GM12878 (cell line): ENCODE results near the gene SLC5A6. TPM values are rescaled to one million over a fixed set of nuclear protein-coding genes. Genes with fewer than 3 reads are reported as not detected.

Experiments used
- ATF7 ChIP-seq: fragments of 450-650 bp; IDR thresholded peaks from 2 replicates; pipeline ENCODE4 v1.6.1; 2016; ENCODE audit warnings: low read depth, mild to moderate bottlenecking
- BCLAF1 ChIP-seq: fragments of 450-650 bp; IDR thresholded peaks from 2 replicates; pipeline ENCODE4 v1.6.1; 2017; ENCODE audit warnings: antibody characterized with exemption, mild to moderate bottlenecking, moderate library complexity
- BMI1 ChIP-seq: fragments of 450-650 bp; IDR thresholded peaks from 2 replicates; pipeline ENCODE4 v1.6.1; 2016; ENCODE audit warnings: mild to moderate bottlenecking, moderate library complexity, borderline replicate concordance
- CTCF ChIP-seq, 3 experiments: IDR thresholded peaks in 2 of 3; conservative IDR thresholded peaks in 1 of 3; 2 replicates each; pipeline ENCODE4 v1.5.1; 2011; ENCODE audit warnings: low read depth in 3 of 3, low read length in 3 of 3, mild to moderate bottlenecking in 3 of 3, control low read depth in 2 of 3, moderate library complexity in 2 of 3, inconsistent platforms in 1 of 3, mixed read lengths in 1 of 3; ENCODE audit not compliant: control insufficient read depth in 2 of 3, insufficient read depth in 1 of 3; ENCODE audit errors: extremely low read depth in 1 of 3
- EGR1 ChIP-seq, 2 experiments: IDR thresholded peaks; 1 replicate in 1 of 2; 2 replicates in 1 of 2; pipeline ENCODE4 v1.6.1; 2011 to 2012; ENCODE audit warnings: low read depth in 2 of 2, low read length in 2 of 2, borderline replicate concordance in 1 of 2, mild to moderate bottlenecking in 1 of 2, moderate library complexity in 1 of 2
- EZH2 ChIP-seq: IDR thresholded peaks from 2 replicates; pipeline ENCODE4 v1.6.1; 2012; ENCODE audit warnings: low read depth, mild to moderate bottlenecking, control low read depth, inconsistent platforms, low read length, borderline replicate concordance; ENCODE audit not compliant: control insufficient read depth
- IRF4 ChIP-seq: IDR thresholded peaks from 2 replicates; pipeline ENCODE4 v1.6.1; 2011; ENCODE audit warnings: low read depth, low read length
- KAT2A ChIP-seq: conservative IDR thresholded peaks from 2 replicates; pipeline ENCODE4 v1.6.1; 2011; ENCODE audit warnings: low read depth, low read length; ENCODE audit not compliant: control insufficient read depth
- MAX ChIP-seq: IDR thresholded peaks from 2 replicates; pipeline ENCODE4 v1.6.1; 2012; ENCODE audit warnings: low read depth, low read length, improper control_type of control experiment
- MEF2B ChIP-seq: fragments of 450-650 bp; IDR thresholded peaks from 2 replicates; pipeline ENCODE4 v1.6.1; 2018; ENCODE audit warnings: mild to moderate bottlenecking, moderate library complexity; ENCODE audit not compliant: partially characterized antibody, poor library complexity, severe bottlenecking
- NBN ChIP-seq: fragments of 450-650 bp; IDR thresholded peaks from 2 replicates; pipeline ENCODE4 v1.6.1; 2016
- NFIC ChIP-seq: IDR thresholded peaks from 2 replicates; pipeline ENCODE4 v1.6.1; 2012; ENCODE audit warnings: low read depth, mild to moderate bottlenecking, inconsistent platforms, low read length, moderate library complexity
- PAX8 ChIP-seq: fragments of 450-650 bp; IDR thresholded peaks from 2 replicates; pipeline ENCODE4 v1.6.1; 2017; ENCODE audit warnings: mild to moderate bottlenecking, moderate library complexity
- PKNOX1 ChIP-seq: fragments of 450-650 bp; IDR thresholded peaks from 2 replicates; pipeline ENCODE4 v1.6.1; 2016; ENCODE audit warnings: mild to moderate bottlenecking
- PML ChIP-seq: IDR thresholded peaks from 2 replicates; pipeline ENCODE4 v1.6.1; 2012; ENCODE audit warnings: low read length, inconsistent platforms
- POU2F2 ChIP-seq: IDR thresholded peaks from 3 replicates; pipeline ENCODE4 v1.6.1; 2011; ENCODE audit warnings: low read depth, mild to moderate bottlenecking, low read length, borderline replicate concordance
- RB1 ChIP-seq: fragments of 450-650 bp; formaldehyde crosslinking; IDR thresholded peaks from 2 replicates; pipeline ENCODE4 v1.6.1; 2017; ENCODE audit warnings: mild to moderate bottlenecking, borderline replicate concordance
- SIX5 ChIP-seq: IDR thresholded peaks from 2 replicates; pipeline ENCODE4 v1.6.1; 2011; ENCODE audit warnings: mild to moderate bottlenecking, low read depth, low read length, moderate library complexity; ENCODE audit not compliant: severe bottlenecking
- SMC3 ChIP-seq: IDR thresholded peaks from 2 replicates; pipeline ENCODE4 v1.6.1; 2011; ENCODE audit warnings: low read length, improper control_type of control experiment, borderline replicate concordance
- TCF3 ChIP-seq: IDR thresholded peaks from 2 replicates; pipeline ENCODE4 v1.6.1; 2012; ENCODE audit warnings: low read depth, mild to moderate bottlenecking, low read length, borderline replicate concordance; ENCODE audit not compliant: insufficient read depth
- USF2 ChIP-seq: IDR thresholded peaks from 2 replicates; pipeline ENCODE4 v1.6.1; 2011; ENCODE audit warnings: low read depth, low read length, improper control_type of control experiment, borderline replicate concordance
- polyA plus RNA-seq, 11 experiments: library from polyadenylated mRNA; depleted of rRNA in 4 of 11; unstranded in 6 of 11; stranded (reverse) in 5 of 11; fragments of >200 nt; fragmentation: Nextera tagmentation in 4 of 11; fragmentation: Illumina TruSeq in 1 of 11; extraction: Ambion mirVana in 4 of 11; extraction: Trizol in 1 of 11; gene quantifications; 1 replicate in 1 of 11; 2 replicates in 10 of 11; pipeline versions ENCODE4 v1.2.1 to v1.2.3, GENCODE V29; 2011 to 2016; ENCODE audit warnings: inconsistent platforms in 2 of 11, missing spikeins in 2 of 11, low read depth in 1 of 11
- total RNA-seq, 4 experiments: library from RNA; depleted of rRNA in 3 of 4; stranded (reverse); fragments of >200 nt in 3 of 4; fragmentation: Illumina TruSeq in 1 of 4; extraction: Trizol in 1 of 4; gene quantifications; 2 replicates each; pipeline versions ENCODE4 v1.2.1 to v1.2.3, GENCODE V29; 2013 to 2021

Gene SLC5A6
- total and polyA plus RNA-seq, 10 of the 15 experiments (the other 5 are each of a cell fraction or from before 2014, with no cell fraction given), result 13.1 to 101 (median 55.3) TPM

GRCh38 chr2:27164960-27165763 lies 46.9 kb downstream of the SLC5A6 start (continued):
- no peak for TF ChIP-seq BCLAF1
- TF ChIP-seq POU2F2, result no peak
- peak; percentile 70; the same call in 1 of the 2 replicates for TF ChIP-seq IRF4
- TF ChIP-seq SIX5, result no peak
- TF ChIP-seq PAX8, result no peak
- TF ChIP-seq NBN, result no peak
- TF ChIP-seq USF2, result no peak
- no peak for TF ChIP-seq NFIC
- TF ChIP-seq EZH2, result no peak
- no peak for TF ChIP-seq CTCF (IDR thresholded peaks at IDR 0.05 in 2 of 3, conservative IDR thresholded peaks at IDR 0.05 in 1 of 3; ENCODE audit: control insufficient read depth in 2 of 3, extremely low read depth in 1 of 3, insufficient read depth in 1 of 3, low read depth in 3 of 3, low read length in 3 of 3)
- TF ChIP-seq ATF7, result peak; percentile 66
- TF ChIP-seq PKNOX1, result peak; percentile 75; the same call in 1 of the 2 replicates
- no peak for TF ChIP-seq EGR1 (IDR thresholded peaks at IDR 0.05; ENCODE audit: borderline replicate concordance in 1 of 2, low read depth in 2 of 2, low read length in 2 of 2)
- no peak for TF ChIP-seq KAT2A
- no peak for TF ChIP-seq MEF2B
- TF ChIP-seq PML, result no peak
- no peak for TF ChIP-seq RB1
- TF ChIP-seq MAX, result no peak
- TF ChIP-seq SMC3, result no peak
- TF ChIP-seq TCF3, result no peak
- TF ChIP-seq BMI1, result no peak
